ENCODE measurements around the gene RABAC1. TPM values are rescaled to one million over a fixed set of nuclear protein-coding genes. Genes with fewer than 3 reads are reported as not detected.

The RABAC1 gene
- polyA plus RNA-seq, 1 experiment: 149 TPM

DNA sequence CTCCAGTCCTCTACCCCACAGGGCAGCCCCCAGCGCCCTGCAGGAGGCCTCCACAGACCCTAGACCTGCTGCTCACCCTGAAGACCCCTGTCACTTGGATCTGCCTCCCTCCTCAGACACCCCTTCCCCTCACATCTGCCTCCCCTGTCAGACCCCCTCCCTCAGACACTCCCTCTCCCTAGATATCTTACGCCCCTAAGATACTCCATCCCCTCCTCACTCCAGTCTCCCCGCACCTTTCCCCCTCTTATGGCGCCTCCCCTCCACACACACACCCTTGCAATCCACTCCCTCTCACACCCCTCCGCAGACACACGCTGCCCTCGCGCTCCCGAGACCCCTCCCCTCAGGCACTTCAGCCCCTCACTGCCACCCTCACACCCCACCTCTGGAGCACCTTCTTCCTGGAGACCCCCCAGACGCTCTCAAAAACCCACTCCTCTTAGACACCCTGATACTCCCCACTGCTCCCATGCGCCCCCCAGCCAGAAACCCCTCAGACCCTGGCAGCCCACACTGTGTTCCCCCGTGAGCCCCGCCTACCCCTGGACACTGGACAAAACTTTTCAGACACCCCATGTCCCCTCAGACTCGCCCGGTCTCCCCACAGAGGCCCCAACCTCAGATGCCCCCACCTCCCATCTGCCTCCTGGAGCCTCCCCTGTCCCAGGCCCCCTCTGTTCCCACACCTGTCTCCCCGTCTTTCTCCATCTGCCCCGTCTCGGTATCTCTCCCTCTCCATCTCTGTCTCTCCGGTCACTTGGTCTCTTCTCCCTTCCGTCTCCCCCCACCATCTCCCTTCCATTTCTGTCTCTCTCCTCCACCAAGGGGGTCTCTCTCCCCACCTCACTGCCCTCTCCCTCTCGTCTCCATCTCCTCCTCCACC, 45.3 kb downstream of the RABAC1 start:
- Histone ChIP-seq H3K4me3 (ENCODE audit: low read depth, low read length) (no peak overlapping the region), H3K27me3 (ENCODE audit: control insufficient read depth, insufficient read depth, low read length) (peaks cover 74% of the 10 kb centered on the region), H3K27ac (ENCODE audit: low read depth, low read length) (no peak overlapping the region), H3K9me3 (ENCODE audit: control insufficient read depth, insufficient read depth, low read length) (no peaks in the 10 kb centered on the region; the same call in 1 of the 2 replicates)
- TF ChIP-seq, protein P1, sequence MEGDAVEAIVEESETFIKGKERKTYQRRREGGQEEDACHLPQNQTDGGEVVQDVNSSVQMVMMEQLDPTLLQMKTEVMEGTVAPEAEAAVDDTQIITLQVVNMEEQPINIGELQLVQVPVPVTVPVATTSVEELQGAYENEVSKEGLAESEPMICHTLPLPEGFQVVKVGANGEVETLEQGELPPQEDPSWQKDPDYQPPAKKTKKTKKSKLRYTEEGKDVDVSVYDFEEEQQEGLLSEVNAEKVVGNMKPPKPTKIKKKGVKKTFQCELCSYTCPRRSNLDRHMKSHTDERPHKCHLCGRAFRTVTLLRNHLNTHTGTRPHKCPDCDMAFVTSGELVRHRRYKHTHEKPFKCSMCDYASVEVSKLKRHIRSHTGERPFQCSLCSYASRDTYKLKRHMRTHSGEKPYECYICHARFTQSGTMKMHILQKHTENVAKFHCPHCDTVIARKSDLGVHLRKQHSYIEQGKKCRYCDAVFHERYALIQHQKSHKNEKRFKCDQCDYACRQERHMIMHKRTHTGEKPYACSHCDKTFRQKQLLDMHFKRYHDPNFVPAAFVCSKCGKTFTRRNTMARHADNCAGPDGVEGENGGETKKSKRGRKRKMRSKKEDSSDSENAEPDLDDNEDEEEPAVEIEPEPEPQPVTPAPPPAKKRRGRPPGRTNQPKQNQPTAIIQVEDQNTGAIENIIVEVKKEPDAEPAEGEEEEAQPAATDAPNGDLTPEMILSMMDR (IDR thresholded peaks at IDR 0.05; ENCODE audit: low read depth, low read length): no peak
- ChIA-PET CTCF (no interaction called here), POLR2A (no interaction called here)
- DNase-seq (ENCODE audit: low read depth, low spot score): no peak

DNA sequence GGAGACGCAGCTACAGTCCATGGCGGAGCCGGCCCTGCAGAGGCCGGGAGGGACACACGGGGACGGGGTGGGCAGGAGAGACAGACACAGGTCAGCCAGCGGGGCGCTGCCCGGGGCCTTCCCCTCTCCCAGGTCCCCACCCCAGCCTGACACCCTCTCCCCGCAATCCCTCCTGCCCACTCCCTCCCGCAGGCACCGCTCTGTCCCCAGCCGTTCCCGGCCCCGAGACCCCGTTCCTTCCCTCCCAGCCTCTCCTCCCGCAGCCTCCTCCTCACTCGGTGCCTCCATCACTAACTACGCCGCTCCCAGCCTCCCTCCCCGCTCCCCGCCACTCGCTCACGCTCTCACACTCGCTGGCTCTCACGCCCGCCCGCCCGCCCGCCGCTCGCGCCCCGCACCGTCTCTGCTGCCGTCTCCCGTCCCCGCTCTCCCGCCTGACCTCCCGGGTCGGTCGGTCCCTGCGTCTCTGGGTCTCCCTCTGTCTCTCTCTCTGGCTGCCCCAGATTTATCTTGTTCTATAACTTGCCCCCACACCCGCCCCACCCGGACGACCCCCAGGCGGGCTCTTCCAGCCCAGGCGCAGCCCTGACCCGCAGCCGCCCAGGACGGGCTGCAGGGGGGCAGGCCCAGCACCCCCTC, 46.1 kb downstream of the RABAC1 start:
- no peak overlapping the region for H3K27ac ChIP-seq (ENCODE audit: low read depth, low read length)
- DNase-seq (ENCODE audit: low read depth, low spot score): no peak
- no peak overlapping the region for H3K4me3 ChIP-seq (ENCODE audit: low read depth, low read length)
- peaks cover 67% of the 10 kb centered on the region for H3K27me3 ChIP-seq (ENCODE audit: control insufficient read depth, insufficient read depth, low read length)
- CTCF ChIA-PET: no interaction called here
- POLR2A ChIA-PET: no interaction called here
- H3K9me3 ChIP-seq (ENCODE audit: control insufficient read depth, insufficient read depth, low read length): no peaks in the 10 kb centered on the region; the same call in 1 of the 2 replicates
- TF ChIP-seq, protein P1 (IDR thresholded peaks at IDR 0.05; ENCODE audit: low read depth, low read length): no peak

DNA sequence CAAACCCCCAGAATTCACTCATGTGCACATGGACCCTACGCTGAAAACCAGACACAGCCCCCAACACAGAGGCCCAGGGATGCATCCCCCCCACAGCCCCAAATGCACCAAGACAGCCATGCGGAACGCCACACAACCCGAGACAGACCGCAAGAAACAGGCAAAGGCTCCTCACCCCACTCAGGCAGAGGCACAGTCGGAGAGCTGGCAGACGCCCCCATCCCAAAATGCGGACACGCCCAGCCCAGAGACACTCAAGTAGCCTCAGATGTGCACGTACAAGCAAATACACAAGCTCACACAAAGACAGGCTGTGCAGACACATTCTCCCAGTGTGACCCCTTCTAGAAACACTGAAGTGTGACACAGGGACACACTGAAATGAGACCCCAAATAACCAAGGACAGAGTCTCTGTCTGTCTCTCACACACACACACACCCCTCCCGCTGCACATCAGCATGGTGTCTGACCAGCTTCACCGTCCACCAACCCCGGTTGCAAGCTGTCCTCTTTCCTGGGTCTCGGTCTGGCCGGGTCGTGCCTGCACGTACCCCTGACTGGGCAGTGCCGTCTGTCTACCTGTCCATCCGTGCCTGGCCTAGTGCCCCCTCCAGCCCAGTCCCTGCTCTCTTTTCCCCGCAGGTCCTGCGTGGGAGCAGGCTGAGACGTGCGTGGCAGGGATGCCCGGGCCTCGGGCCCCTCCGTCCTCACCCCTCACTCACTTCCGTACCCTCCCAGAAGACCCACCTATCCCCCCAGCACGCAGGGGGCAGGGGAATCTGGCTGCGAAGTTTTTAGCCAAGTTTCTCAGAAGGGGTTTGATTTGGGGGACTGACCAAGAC, 47.0 kb downstream of the RABAC1 start:
- POLR2A ChIA-PET: no interaction called here
- DNase-seq (ENCODE audit: low read depth, low spot score): no peak
- CTCF ChIA-PET: no interaction called here

DNA sequence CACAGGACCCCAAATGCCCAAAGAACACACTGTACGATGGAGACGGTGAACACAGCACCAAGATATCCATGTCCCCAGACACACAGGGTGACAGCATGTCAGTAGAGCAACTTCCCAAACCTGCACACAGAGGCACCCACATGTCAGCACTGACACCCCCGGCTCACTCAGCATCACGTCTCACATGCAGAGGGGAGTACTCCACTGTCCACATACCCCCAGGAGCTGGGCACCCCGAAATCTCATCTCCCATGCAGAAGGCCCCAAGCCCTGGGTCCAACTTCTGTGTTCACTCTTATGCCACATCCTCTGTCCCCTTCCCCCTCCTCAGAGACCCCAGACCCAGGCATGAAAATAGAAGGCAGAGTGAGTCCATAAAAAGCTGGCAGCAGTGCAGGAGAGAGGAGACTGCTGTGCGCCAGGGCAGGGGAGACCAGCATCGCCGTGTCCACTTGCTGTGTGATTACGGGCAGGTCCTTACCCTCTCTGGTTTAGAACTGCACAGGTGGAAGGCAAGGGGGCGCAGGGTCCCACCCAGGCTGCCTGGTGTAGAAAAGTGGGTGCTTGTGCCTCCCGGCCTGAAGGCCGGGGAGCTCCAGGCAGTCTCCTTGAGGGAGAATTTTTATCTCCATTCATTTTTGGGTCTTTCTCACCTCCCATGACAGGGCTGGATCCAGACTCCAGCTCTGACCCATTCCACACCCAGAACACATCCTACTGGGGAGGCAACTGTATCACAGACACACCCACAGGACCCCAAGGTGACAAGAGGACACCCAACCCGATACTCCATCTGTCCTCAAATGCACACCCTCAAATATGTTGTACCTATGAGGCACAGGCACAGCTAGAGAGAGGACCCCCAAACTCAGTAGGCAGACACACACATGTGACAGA, 47.9 kb downstream of the RABAC1 start:
- TF ChIP-seq, protein P1 (IDR thresholded peaks at IDR 0.05; ENCODE audit: low read depth, low read length): no peak
- H3K4me3 ChIP-seq (ENCODE audit: low read depth, low read length): no peak overlapping the region
- H3K27me3 ChIP-seq (ENCODE audit: control insufficient read depth, insufficient read depth, low read length): peaks cover 49% of the 10 kb centered on the region
- POLR2A ChIA-PET: no interaction called here
- CTCF ChIA-PET: no interaction called here
- DNase-seq (ENCODE audit: low read depth, low spot score): no peak
- H3K9me3 ChIP-seq (ENCODE audit: control insufficient read depth, insufficient read depth, low read length): no peaks in the 10 kb centered on the region
- H3K27ac ChIP-seq (ENCODE audit: low read depth, low read length): no peak overlapping the region

More for the DNA sequence above, 47.0 kb downstream of the RABAC1 start:
- Histone ChIP-seq H3K9me3 (ENCODE audit: control insufficient read depth, insufficient read depth, low read length) (no peaks in the 10 kb centered on the region), H3K4me3 (ENCODE audit: low read depth, low read length) (no peak overlapping the region), H3K27ac (ENCODE audit: low read depth, low read length) (no peak overlapping the region), H3K27me3 (ENCODE audit: control insufficient read depth, insufficient read depth, low read length) (peaks cover 58% of the 10 kb centered on the region)
- TF ChIP-seq, protein P1 (IDR thresholded peaks at IDR 0.05; ENCODE audit: low read depth, low read length): no peak

Data from AG04450 (cell line).